ENCODE data around the gene FAM124B.
"Not testable (repeated sequence)": the region's sequence is repeated elsewhere in the genome, so short reads cannot be mapped to it uniquely, and the experiment has no call there.

Gene FAM124B

DNA sequence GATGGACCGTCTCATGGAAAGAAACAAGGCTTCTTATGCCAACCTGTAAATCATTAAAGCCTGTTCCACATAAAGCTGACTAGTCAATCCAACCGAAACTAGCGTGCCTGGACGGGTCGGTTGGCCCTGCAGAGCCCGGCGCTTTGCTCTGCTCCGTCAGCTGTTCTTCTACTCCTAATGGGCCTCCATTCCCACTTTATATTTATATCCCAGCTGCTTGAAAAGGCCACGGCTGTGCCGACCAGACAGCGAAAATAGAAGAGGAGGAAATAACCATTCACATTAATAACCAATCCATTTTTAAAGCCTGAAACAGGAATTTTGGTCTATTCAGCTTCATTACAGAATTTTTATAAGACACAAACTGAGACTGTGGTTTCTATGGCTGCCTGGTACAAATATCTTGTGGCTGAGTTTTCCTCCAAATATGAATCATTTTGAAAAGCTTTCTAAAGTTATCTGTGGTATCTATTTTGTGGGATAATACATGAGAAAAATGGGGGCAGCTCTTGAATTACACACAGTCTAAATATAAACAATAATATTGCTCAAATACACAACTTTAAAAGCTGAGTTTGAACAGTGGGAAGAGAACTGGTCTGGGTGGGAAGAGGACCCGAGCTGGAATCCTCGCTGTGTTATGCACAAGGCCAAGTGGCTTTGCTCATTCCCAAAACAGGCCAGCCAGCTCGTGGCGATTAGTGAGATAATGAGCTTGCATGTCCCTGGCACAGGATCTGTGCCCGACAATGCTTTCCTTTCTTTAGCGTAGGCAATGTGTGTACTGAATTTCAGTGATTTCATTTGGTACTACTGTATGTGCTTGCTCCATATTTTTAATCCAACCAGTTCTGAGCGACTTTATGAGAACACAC, 10.5 kb upstream of the FAM124B start:
- DNase-seq (ENCODE audit: low read depth): peak; percentile 36

DNA sequence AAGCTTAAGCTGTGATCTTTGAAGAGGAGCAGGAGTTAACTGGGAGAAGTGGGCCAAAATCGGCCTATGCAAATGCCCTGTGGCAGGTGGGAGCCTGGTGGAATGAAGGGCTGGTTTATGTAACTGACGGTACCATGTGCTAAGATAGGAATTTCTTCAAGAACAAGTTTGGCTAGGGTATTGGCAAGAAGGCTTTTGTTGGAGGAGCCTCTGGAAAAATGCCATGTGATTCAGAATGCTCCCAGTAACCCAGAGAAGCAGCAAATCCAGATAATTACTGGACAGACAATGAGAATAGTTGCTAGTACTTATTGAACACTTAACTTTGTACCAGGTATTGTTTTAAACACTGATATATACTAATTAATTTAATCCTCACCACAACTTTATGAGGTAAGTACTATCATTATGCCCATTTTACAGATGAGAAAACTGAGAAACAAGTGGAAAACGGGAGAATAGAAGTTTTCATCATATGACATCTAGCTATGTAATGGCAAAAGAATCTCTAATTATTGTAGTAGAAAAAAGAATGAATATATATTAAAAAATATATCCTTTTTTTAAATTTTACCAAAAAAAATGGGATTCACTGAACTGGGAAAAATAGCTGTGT, 9.1 kb upstream of the FAM124B start:
- DNase-seq (ENCODE audit: low read depth): peak; percentile 37

DNA sequence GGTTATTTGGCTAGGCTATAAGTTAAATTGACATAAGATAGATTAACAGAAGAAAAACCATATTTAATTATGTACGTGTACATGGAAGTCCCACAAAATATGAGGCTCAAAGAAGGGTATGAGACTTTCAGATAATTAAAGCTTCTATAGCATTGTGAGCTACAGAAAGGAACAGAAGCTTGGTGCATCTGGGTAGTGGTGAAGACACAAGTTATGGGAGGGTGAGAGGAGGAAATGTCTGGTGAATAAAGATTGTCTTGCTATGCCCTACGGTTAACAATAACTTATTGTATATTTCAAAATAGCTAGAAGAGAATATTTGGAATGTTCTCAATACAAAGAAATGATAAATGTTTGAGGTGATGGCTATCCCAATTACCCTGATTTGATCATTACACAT, 6.8 kb upstream of the FAM124B start:
- DNase-seq (ENCODE audit: low read depth): no peak

DNA sequence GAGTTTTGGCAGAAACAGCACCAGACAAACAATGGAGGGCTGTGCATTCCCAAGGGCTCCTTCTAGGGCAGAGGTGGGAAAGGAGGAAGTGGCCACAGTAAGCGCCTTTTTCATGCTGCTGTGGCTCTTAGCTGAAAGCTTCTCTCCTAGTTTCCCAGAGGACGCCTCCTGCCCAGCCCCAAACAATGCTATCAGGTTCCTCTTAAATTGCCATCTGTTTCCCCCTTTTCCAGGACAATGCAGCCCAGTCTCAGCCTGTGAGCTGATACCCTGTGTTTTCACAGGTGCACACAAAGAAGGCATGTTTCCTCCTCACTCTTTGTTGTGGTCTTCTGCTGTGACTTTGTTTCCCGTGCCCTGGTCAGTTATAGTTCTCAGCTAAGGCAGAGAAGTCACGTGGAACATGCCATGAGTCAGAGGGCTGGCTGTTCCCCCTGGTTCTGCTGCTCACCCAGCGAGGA, 5.4 kb upstream of the FAM124B start:
- DNase-seq (ENCODE audit: low read depth): no peak

DNA sequence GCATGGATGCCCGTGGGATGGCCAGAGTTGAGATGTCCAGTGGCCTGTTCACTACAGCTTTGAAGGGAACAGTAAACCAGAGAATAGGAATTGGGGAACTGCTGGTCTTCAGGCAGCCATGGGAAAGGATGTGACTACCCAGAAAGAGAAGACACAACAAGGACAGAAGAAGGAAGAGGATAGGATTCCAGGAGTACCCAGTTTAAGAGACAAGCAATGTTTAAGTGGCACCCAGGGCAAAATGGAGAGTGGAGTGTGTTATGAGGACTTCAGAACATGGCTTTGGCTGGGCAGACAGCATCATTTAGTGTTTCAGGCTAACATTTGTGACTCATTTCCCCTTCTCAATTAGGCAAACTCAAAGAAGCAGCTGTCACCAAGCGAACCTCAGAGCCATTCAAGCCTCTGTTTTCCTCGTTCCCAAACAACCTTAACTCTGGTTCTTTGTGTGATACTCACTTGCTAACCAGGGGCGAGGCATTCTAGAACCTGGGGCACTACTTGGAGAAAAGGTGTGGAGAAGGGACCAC, 4.0 kb upstream of the FAM124B start:
- no peak for DNase-seq (ENCODE audit: low read depth)

DNA sequence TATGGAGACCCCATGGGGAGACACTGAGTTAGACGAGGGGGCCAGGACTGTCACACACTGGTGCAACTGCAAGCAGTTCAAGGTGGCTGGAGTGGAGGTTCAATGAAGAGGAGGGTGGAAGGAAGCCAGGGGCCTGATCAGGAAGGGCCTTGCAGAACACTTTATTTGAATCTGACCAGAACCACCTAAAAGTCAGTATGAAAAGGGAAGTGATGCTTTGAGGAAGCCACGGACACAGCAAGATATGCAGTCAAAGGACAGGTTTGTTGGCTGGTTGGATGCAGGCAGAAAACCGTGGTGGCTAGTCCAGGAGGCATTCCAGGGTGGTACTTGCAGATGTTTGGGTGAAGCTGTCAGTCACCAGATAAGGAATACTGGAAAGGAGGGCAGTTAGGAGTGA, 3.5 kb upstream of the FAM124B start:
- DNase-seq (ENCODE audit: low read depth): no peak

DNA sequence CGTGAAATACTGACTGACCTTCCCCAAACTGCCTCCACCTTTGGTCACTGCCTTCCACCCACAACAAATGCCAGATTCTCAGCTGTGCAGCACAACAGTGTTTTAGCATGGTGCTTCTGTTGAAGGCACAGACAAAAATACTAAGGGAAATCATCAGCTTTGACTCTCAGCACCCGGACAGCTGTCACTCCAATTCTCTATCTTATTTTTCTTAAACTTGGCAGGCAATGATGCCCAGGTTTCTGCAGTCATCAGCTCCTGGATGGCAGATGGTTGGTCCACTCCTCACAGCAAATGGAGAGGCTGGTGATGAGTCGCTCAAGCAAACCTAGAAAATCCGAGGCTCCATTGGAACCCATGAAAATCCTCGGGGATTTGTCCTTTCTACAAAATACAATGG, 2.9 kb upstream of the FAM124B start:
- DNase-seq (ENCODE audit: low read depth): no peak

DNA sequence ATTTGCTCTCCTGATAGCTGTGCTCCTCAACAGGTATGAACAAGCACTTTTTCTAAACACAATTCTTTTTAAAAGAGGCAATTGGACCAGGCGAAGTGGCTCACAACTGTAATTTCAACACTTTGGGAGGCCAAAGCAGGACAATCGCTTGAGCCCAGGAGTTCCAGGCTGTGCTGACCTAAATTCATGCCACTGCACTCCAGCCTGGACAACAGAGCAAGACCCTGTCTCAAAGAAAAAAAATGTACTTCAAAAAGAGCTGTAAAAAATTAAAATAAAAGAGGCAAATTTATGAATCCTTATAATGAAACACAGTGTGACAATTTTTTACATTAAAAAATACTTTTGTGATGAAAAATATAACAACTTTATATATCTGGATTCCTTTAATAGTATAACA, 1.8 kb upstream of the FAM124B start:
- no peak for DNase-seq (ENCODE audit: low read depth)

DNA sequence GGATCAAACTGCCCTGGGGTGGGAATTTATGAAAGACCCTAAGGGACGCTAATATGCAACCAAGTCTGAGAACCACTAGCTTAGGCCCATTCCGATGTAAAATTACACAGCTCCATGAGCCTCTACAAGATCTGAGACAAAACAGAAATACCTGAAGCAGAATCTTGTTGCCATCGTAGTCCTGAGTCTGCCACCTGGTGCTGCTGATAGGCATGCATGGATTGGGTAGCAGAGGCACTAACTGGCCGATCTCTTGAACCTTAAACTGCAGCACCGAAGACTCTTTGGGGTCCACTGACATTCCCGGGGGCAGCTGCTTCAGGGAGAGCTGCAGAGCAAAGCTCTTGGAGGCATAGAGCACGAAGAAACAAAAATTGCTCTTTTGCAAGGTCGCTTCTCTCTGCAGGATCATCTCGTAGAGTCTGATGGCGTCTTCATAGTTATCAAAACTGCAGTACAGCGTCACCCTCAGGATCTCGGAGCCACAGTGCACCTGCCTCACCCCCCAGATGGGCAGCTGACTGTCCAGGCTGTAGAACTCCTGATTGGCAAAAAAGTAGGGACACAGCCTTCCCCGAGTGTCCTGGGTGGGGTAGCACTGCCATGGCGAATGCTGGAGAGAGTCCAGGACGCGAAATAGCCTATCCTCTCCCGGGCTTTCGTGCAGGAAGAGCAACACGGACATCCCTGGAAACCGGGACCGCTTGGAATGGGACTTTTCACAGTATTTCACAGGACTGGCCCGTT, 848 bp downstream of the FAM124B start:
- no peak for DNase-seq (ENCODE audit: low read depth)

DNA sequence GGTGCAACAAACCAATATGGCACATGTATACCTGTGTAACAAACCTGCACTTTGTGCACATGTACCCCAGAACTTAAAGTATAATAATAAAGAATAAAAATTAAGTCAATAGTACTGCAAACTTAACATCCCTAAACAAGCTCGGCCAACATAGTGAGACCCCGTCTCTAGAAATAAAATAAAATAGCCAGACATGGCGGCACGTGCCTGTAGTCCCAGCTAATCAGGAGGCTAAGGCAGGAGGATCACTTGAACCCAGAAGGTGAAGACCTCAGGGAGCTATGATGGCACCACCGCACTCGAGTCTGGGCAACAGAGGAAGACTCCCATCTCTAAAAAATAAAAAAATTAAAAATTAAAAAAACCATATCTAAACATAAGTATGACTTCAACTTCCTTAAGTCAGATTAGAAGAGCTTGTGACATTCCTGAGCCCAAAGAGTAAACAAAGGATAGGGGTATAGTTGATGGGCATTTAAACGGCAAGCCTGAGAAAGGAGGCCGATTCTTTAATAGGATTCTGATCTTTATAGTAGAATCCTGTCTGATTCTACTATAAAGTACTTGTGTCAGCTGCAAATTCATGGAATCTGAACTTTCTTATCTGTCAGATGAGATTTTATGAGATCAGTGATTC, 1.6 kb downstream of the FAM124B start:
- no peak for DNase-seq (ENCODE audit: low read depth)

DNA sequence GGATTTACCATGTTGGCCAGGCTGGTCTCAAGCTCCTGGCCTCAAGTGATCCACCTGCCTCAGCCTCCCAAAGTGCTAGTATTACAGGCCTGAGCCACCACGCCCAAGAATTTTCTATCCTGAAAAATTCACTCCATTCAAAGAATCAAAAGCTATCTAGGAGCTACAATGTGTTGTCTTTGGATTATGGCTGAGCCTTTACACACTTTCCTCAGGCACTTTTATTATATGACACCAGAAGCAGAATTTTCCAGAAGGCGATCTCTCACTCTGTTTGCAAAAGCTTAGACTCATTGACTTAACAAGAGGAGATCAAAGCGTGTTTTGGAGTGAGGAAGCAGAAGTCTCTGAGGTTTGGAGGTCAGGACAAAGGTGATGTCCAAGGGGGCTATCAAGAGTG, 3.6 kb downstream of the FAM124B start:
- no peak for DNase-seq (ENCODE audit: low read depth)

DNA sequence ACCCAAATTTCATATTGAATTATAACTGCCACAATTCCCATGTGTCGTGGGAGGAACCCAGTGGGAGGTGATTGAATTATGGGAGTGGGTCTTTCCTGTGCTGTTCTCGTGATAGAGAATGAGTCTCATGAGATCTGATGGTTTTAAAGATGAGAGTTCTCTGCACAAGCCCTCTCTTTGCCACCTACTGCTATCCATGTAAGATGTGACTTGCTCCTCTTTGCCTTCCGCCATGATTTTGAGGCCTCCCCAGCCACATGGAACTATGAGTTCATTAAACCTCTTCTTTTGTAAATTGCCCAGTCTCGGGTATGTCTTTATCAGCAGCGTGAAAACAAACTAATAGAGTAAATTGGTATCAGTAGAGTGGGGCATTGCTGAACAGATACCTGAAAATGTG, 4.8 kb downstream of the FAM124B start:
- not testable (repeated sequence) for DNase-seq (ENCODE audit: low read depth)

DNA sequence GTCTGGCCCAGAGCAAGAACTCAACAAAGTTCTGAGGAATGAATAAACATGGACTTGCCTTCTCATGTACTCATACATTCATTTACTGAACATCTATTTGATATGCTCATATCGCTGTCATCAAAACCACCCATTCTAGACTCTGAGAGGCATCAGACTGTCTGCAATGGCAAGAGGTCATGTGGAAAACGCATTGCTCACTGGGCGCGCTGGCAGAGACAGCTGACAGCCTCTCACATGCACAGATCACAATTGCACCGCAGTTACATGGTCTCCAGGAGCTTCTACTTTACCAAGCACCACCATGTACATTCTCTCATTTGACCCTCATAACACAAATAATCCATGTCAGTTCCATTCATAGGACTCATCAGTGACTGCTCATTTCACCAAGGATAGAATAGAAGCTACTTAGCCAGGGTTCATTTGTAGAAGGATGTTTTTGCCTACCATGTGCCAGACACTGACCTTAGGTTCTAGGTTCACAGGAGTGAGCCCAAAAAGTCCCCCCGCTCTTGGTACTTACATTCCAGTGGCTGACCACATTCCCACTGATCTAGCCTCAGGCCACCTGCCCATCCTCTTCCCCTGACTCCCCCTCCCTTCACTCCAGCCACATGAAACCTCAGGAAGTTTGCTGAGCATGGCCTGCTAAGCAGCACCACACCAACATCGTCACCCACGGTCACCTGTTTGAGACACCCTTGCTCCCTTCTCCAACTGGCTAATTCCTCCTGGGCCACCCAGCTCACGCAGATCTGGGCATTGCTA, 6.1 kb downstream of the FAM124B start:
- DNase-seq (ENCODE audit: low read depth): no peak

DNA sequence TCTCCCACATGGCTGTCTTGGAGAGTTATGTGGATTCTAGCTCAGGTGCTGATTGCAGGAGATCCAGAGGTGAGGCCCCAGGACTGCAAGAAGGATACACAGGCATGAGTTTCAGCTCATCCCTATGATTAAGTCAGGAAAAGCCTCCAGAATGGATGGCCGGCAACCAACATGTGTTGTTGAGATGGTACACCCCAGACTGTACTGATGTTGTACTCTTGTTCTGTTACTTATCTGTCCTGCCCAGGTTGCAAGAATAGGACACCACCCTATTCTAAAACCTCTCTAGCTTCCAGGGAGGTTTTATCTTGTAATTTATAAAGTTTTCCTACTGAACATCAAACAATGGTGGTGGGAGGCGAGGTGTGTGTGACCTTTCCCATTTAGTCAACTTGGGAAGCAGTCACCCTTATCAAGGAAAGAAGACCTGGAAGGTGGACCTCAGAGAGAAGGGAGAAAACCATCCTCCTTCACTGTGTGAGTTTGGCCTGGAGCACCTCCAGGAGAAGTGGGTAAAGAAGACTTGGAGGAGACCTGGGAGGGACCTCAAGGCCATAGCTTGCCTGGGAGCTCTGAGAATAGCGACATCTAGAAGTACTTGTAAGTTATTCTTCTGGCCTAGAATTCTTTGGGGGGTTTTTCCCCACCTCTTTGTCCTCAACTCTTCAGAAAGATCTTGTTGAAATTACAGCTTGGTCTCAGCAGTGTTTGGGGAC, 8.6 kb downstream of the FAM124B start:
- no peak for DNase-seq (ENCODE audit: low read depth)

DNA sequence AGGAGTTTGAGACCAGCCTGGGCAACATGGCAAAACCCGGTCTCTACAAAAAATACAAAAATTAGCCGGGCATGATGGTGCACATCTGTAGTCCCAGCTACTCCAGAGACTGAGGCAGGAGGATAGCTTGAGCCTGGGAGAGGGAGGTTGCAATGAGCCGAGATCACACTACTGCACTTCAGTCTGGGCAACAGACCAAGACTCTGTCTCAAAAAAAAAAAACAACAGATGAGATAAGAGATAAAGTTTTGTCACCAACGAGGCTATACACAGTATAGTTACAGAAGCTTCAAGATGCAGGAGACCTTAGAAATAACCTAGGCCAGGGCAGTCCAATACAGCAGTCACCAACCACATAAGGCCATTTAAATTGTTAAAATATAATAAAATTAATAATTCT, 9.4 kb downstream of the FAM124B start:
- DNase-seq (ENCODE audit: low read depth): no peak

DNA sequence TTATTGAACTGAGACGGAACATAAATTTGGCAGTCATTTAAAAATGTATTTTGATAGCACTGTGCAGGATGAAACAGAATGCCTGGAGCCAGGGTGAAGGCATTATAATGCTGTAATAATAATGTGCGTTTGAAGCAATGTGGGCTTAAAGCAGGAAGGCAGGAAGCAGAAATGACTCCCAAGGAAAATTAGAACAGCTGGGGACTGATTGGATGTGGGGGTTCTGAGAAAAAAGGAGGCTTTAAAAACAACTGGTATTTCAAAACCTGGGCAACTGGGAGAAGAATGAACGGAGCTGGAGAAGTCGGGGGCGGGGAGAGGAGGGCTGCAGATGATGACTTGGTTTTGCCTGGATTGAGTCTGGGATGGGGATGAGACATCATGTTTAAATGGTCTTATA, 12.6 kb downstream of the FAM124B start:
- no peak for DNase-seq (ENCODE audit: low read depth)

DNA sequence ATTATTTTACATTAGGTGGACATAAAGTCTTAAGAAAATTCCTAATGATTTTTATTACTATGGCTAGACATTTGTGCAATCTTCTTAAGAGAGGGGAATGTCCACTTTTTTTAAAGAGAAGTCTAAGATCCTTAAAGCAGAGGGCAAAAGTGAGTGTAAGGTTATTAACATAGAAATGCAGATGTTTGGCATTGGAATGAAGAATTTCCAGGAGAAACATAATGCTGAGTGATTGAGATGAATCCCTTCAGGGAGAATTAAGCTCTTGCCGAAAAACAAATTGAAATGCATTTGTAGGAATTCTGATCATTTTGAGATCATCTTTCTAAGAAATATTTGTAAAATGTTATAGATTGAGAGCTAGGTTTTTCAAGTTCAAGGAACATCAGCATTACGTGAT, 15.0 kb downstream of the FAM124B start:
- DNase-seq (ENCODE audit: low read depth): no peak

DNA sequence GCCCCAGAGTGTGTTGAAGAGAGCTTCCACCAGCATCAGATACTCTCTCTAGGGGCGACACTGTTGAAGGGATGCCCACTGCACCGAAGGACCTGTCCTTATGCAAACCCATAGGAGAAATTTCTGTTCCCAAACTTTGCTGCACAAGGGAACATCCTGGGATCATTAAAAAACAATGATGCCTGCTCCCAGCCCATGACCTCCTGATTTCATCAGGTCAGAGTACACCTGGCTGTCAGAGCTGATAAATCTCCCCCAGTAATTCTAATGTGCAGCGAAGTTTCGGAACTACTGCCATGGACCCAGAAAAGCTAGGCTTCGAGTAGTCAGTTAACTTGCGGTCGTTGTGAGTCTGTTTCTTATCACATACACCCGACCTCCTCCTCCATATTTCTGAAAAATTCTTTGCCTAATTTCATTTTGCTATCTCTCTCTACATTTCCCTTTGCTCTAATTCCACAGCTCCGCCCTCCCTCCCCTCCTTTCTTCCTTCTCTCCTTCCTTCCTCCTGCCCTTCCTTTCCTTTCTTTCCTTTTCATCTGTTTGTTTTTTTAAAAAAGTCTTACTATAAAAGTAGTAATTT, 18.8 kb downstream of the FAM124B start:
- no peak for DNase-seq (ENCODE audit: low read depth)

DNA sequence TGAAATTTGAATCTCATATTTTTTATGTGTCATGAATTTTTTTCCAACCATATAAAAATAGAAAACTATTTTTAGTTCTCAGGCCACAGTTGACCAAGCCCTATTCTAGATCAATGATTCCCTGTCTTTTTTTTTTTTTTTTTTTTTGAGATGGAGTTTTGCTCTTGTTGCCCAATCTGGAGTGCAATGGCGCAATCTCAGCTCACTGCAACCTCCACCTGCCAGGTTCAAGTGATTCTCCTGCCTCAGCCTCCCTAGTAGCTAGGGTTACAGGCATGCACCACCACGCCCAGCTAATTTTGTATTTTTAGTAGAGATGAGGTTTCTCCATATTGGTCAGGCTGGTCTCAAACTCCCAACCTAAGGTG, 19.6 kb downstream of the FAM124B start:
- DNase-seq (ENCODE audit: low read depth): not testable (repeated sequence)

DNA sequence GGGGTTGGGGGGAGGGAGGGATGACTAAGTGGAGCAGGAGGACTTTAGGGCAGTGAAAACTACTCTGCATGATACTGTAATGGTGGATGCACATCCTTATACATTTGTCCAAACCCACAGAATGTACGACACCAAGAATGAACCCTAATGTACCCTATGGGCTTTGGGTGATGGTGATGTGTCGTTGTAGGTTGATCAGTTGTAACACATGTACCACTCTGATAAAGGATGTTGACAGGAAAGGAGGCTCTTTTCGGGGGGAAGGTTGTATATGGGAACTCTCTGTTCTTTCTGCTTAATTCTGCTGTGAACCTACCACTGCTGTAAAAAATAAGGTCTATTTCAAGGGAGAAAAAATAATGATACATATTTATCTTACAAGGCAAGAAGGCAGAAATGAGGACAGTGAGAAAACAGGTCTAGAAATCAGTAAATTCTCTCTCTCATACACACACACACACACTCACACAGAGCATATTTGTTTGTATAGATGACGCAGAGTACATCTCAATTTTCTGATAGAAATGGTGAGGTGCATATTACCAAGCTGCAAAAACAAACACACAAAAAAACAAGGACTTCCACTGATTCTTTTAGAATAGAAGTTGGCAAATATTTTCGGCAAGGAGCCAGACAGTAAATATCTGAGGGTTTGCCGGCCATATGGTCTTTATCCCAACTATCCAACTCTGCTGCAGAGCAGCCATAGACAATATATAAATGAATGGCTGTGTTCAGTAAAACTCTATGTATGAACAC, 20.2 kb downstream of the FAM124B start:
- no peak for DNase-seq (ENCODE audit: low read depth)
